Measurements from ENCODE around the gene ERMARD.

The ERMARD gene

DNA sequence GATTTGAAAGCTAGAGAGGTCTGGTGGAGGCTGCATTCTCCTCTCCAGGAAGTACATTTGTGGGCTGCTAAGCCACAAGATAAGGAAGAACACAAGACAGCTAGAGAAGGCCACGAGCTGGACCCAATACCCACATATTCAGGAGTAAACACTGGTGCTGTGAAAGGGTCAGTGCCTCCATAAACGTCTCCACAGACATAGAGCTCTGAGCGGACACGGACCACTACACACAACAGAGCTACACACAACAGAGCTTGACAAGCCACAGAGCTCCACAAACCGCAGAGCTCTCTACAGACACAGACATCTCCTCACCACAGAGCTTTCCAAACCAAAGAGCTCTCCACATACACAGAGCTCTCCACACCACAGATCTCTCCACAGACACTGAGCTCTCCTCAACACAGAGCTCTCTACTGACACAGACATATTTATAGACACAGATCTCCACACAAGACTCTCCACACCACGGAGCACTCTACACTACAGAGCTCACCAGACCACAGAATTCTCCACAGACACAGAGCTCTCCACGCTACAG is 51.9 kb downstream of the ERMARD start:
- no peak for DNase-seq

DNA sequence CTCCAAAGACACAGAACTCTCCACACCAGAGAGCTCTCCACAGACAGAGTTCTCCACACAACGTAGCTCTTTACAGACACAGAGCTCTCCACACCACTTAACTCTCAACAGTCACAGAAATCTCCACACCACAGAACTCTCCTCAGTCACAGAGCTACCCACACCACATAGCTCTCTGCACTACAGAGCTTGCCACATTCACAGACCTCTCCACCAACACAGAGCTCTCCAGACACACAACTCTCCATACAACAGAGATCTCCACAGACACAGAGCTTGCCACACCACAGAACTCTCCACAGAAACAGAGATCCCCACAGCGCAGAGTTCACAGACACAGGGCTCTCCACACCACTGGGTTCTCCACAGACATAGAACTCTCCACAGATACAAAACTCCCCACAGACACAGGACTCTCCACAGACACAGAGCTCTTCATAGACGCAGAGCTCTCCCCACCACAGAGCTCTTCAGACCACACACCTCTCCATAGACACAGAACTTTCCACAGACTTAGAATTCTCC is 52.5 kb downstream of the ERMARD start:
- no peak for DNase-seq

DNA sequence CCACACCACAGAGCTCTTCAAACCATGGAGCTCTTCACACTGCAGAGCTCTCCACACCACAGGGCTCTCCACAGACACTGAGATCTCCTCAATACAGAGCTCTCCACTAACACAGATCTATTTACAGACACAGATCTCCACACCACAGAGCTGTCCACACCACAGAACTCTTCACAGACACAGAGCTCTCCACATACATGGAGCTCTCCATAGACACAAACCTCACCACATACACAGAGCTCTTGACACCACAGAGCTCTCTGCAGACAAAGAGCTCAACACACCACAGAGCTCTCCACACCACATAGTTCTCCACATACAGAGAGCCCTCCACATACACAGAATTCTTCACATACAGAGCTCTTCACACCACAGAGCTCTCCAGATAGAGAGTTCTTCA is 53.0 kb downstream of the ERMARD start:
- no peak for DNase-seq

DNA sequence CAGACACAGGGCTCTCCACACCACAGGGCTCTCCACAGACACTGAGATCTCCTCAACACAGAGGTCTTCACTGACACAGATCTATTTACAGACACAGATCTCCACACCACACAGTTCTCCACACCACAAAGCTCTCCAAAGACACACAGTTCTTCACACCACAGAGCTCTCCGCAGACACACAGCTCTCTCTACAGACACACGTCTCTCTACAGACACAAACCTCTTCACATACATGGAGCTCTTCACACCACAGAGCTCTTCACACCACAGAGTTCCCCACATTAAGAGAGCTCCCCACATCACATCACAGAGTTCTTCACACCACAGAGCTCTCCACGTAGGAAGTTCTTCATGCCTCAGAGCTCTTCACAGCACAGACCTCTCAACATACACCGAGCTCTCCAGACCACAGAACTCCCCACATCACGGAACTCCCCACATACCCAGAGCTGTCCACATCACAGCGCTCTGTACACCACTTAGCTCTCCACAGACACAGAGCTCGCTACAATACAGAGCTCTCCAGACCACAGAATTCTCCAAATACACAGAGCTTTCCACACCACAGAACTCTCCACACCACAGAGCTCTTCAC is 53.9 kb downstream of the ERMARD start:
- no peak for DNase-seq

DNA sequence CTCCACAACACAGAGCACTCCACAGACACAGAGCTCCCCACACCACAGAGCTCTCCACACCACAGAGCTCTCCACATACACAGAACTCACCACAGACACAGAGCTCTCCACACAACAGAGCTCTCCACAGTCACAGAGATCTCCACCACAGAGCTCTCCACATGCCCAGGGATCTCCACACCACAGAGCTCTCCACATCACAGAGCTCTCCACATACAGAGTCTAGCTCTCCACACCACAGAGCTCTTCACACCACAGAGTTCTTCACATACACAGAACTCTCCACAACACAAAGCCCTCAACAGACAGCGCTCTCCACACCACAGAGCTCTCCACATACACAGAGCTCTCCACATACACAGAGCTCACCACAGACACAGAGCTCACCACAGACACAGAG is 55.3 kb downstream of the ERMARD start:
- no peak for DNase-seq

DNA sequence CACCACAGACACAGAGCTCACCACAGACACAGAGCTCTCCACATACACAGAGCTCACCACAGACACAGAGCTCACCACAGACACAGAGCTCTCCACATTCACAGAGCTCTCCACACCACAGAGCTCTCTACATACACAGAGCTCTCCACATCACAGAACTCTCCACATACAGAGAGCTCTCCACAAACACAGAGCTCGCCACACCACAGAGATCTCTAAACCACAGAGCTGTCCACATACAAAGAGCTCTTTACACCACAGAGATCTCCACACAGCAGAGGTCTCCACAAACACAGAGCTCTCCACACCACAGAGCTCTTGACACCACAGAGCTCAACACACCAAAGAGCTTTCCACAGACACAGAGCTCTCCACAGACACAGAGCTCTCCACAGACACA is 55.8 kb downstream of the ERMARD start:
- DNase-seq = no peak

DNA sequence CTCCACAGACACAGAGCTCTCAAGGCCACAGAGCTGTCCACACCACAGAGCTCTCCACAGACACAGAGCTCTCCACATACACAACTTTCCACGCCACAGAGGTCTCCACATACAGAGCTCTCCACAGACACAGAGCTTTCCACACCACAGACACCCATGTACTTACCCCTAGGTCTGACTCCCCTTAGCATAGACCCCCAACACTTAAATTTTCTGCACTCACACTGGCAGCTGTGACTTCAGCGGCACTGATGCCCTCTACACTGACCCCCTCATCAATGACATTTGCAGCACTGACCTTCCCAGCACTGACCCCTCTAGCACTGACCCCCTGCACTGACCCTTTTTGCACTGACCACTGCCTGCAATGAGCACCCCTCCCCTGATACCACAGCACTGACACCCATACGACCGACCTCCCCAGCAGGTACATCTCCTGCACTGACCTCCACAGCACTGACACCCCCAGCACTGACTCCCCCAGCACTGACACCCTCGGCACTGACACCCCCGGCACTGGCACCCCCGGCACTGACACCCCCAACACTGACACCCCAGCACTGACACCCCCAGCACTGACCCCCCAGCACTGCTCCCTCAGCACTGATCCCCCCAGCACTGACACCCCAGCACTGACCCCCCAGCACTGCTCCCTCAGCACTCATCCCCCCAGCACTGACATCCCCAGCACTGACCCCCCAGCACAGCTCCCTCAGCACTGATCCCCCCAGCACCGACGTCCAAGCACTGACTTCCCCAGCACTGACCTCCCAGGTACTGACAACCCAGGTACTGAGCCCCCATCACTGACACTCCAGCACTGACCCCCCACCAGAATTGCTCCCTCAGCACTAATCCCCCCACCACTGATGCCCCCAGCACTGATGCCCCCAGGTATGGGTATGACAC is 56.5 kb downstream of the ERMARD start:
- no peak for DNase-seq

DNA sequence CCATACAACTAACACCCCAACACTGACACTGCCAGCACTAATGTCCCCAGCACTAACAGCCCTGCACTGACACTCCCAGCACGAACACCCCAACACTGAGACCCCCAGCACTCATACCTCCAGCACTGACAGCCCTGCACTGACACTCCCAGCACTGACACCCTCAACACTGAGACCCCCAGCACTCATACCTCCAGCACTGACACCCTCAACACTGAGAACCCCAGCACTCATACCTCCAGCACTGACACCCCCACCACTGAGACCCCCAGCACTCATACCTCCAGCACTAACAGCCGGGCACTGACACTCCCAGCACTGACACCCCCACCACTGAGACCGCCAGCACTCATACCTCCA is 57.2 kb downstream of the ERMARD start:
- no peak for DNase-seq

DNA sequence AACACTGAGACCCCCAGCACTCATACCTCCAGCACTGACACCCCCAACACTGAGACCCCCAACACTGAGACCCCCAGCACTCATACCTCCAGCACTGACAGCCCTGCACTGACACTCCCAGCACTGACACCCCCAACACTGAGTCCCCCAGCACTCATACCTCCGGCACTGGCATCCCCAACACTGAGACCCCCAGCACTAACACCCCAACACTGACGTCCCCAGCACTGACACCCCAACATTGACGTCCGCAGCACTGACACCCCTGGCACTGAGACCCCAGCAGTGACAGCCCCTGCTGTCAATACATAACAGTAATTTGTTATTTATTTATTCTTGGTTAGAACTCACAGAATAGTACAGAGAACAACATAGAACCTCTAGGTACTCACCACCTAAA is 58.0 kb downstream of the ERMARD start:
- DNase-seq = no peak

DNA sequence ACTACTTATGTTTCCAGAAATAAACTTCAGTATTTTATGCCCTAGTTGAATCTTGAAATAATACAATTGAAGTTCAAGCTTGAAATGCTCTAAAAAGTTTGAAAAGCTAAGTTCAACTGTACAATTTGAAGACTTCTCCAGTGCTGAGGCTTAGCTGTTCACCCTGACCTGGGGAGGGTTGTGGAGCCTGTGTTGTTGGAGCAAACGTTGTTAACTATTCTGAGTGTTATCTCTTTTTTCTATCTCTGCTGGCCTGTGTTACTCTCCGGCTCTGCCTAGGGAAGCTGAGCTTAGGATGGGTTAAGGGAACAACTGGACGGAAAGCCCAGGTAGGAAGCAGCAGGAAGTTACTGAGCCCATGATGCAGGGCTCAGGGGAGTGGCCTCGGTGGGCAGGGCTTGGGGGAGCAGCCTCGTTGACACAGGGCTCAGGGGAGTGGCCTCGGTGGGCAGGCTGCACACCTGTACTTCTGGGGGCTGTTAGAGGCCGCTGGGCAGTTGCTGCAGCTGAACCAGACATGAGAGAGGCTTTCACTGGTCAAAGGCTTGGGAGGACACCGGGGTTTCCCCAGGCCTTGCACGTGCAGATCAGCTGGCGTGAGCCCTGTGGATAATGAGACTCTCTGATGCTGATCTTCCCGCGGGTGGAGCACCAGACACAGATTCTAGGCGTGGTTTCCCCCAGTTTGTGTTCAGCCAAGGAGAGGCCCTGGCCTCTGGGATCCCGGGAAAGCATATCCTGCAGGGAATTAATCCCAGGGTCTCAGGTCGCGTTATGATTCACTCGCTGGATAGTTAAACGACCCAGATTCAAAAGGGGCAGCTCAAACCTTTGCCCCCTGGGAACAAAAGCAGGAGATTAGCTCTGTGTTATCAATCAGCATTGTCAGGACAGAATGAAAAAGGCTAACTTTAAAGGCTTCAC is 58.9 kb downstream of the ERMARD start:
- DNase-seq = no peak

DNA sequence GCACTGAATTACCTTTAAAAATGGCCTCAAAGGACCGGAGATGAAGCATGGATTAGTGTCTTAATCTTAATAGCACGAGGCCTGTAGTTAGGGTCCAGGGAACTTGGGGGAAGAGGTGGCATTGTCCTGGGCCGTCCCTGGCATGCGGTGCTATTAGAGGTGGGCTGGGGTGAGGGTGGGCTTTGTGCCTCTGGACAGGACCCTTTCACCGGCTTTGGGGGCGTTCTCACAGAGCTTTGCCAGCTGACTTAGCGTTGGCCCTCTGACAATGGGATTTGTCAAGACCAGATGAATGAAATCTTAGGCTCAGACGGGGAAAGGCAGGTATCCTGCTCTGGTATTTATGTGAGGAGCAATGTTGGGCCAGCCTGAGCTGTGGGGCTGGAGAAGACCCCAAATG is 59.6 kb downstream of the ERMARD start:
- DNase-seq = no peak

DNA sequence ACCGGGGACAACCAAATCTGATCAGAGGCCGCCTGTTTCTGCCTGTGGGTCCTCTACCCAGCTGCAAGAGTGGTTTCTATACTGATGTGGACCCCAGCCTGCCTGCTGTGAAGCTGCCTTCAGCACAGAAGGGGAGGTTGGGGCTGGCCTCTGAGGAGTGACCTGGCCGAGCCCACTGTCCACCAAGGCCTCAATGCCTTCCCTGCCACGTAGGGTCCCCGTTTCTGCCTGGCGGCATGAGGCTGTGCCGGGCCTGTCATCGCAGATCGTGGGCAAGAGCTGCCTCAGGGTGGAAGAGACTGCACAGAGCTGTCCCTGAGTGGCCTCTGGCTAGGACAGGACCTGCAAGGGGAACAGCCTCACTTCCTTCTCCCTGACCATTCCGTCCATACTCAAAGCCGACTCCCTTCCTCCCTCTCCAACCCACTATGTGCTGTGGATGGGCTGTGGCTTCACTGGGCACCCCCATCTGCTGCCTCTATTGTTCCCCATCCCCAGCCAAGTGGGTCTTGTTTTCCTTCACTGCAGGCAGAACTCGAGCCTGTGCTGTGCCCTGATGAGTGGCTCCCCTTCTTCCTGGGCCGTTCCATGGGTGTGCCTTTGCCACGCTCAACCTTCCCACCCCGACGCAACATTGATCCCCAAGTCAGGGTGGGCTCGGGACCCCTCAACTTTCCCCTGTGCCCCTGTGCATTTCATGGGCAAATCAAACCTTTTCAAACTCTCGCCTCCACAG is 60.3 kb downstream of the ERMARD start:
- DNase-seq = no peak

DNA sequence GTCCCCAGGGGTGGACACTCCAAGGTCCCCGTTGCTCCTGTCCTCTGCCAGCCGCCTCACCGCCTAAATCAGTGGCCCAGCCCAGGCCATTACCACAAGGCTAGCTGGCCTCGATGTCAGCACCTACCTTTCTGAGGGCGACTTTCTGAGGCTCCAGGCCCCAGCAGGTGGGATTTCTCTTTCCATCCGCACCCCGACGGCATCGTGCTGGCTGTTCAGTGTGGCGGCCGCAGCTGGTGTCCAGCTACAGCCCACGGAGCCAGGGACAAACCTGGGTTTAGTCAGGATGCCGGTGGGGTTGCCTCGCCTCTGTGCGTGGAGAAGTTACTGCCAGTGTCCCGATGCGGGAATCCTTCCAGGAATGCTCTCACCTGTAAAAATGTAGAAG is 60.8 kb downstream of the ERMARD start:
- no peak for DNase-seq

DNA sequence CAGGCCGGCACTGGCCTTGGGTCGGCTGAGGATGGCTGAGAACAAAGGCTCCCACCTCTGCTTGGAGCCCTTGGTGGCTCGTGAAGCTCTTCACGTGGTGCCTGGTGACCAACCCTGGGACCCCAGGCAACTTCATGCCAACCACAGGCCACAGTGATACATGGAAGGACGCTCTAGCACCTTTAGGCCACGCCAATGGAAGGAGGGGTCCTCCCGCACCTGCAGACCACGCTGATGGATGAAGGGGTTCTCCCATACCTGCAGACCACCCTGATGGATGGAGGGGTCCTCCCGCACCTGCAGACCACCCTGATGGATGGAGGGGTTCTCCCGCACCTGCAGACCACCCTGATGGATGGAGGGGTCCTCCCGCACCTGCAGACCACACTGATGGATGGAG is 62.5 kb downstream of the ERMARD start:
- no peak for DNase-seq

DNA sequence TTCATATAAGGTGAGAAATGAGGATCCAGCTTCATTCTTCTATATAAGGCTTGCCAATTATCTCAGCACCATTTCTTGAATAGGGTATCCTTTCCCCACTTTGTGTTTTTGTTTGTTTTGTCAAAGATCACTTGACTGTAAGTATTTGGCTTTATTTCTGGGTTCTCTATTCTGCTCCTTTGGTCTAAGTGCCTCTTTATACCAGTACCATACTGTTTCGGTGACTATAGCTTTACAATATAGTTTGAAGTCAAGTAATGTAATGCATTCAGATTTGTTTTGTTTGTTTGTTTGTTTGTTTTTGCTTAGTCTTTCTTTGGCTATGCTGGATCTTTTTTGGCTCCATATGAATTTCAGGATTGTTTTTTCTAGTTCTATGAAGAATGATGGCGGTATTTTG is 64.6 kb downstream of the ERMARD start:
- no peak for DNase-seq

DNA sequence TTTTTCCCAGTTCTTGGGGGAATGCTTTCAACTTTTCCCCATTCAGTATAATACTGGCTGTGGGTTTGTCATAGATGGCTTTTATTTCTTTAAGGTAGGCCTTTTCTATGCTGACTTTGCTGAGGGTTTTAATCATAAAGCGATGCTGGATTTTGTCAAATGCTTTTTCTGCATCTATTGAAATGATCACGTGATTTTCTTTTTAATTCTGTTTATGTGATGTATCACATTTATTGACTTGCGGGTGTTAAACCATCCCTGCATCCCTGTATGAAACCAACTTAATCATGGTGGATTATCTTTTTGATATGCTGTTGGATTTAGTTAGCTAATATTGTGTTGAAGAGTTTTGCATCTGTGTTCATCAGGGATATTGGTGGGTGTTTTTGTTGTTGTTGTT is 65.6 kb downstream of the ERMARD start:
- no peak for DNase-seq

DNA sequence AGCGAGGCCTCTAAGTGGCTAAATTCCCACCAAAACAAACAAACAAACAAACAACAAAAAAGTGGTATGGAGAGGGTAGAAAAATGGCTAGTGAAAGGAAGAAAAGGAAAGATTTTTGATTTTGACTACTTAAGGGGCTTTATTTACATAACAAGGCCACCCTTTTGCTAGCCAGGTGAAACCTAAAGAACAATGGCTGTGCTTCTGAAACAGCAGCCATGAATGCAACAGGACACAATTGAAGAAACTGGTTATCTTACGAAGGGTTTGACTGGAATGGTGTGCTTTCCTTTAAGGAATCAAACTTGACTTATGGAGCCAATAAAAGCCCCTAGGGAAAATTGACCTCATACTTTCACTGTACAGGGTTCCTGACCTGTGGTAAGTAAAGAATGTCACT is 68.9 kb downstream of the ERMARD start:
- no peak for DNase-seq

DNA sequence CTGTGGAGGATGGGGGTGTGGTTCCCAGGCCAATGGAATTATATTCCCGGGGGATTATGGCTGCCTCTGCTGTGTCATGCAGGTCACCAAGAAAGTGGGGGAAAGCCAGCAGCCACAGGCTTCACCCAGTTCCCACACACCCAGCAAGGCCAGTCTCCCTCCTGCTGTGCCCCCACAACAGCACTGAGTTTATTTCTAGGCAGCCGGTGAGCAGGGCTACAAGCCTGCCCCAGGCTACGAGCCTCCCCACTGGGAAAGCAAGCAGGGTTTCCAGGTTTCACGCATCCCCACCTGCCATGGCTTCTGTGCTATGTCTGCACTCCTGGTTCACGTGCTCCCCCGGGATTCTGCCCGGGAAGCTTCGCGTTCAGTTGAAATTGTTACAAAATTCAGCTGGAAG is 72.6 kb downstream of the ERMARD start:
- DNase-seq = no peak

DNA sequence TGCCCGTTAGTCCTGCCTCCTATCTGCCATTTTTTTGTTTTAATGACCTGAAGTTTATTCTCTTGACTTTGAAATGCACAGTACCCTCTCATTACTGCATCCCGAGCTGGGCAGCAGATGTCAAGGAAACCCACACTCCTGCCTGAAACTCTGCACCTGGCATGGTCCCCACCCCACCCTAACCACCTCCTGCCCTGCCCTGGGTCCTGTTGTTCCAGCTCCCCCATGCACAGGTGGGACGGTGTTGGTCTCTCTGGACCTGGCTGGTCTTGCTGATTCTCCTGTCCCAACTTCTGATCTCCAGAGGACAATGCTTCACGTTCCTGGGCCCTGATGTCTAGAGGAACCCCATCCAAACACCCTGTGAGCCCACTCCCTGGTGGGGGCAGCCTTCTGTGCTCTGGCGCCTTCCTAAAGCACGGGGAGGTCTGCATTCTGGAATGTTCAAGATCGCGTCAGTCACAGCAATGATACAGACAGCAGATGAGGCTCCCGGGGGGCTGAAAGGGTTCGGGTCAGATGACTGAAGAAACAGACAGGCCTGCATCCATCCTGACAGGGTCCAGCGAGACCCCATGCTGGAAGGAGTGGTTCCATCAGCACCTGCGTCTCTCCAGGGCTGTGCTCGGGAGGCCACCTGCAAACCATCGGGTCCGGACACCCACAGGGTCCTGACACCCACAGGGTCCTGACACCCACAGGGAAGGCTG is 73.6 kb downstream of the ERMARD start:
- DNase-seq = no peak

DNA sequence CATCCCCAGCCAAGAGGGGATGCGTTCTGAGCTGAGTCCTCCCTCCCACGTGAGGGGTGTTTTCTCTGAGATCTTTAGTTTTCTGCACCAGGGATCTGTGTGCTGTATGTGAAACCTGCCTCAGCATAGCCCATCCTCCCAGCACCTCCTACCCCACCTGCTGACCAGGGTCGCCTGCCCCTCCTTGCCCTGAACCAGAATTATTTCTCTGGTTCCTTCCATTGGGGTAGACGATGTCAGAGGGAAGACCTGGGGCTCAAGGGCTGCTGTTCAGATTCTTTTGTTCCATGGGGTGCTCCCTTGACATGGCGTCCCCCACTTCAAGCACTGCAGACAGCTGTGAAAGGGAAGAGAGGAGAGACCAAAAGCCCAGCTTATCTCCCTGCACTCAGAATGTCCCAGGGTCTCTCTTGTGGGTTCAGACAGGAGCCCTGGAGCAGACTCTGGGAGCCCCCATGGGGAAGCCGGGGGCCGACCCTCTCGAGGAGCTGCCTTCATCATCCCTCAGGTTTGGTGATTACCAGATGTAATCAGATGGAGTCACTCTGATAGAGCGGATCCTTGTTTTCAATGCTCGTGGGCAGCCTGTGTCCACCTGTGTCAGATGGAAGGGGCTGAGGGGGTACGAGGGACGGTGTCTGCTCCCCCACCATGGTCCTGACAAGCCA is 74.3 kb downstream of the ERMARD start:
- DNase-seq = no peak

DNA sequence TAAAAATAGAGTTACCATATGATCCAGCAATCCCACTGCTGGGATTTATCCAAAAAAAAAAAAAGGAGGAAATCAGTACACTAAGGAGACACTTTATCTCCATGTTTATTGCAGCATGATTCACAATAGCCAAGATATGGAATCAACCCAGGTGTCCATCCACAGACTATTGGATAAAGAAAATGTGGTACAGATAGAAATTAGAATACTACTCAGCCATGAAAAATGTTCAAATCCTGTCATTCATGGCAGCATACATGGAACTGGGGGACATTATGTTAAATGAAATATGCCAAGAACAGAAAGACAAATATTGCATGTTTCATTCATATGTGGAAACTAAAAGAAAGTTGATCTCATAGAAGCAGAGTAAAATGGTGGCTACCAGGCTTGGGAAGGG is 75.3 kb downstream of the ERMARD start:
- DNase-seq = no peak

All from stimulated activated naive CD4-positive, alpha-beta T cell treated with Interleukin-2 at 50 U/mL for 16 hours (primary cell).